Right renal pelvis (tissue), 4 donors: ENCODE results near the gene RPP25. TPM values are rescaled to one million over a fixed set of nuclear protein-coding genes. Genes with fewer than 3 reads are reported as not detected.
"Not testable (repeated sequence)": the region's sequence is repeated elsewhere in the genome, so short reads cannot be mapped to it uniquely, and the experiment has no call there.

ENCODE experiments used
- DNase-seq, 4 donors: peaks; one replicate each; pipeline ENCODE4 v3.0.0-alpha.2; 2013; ENCODE audit warnings: low read depth in 4 of 4, low spot score in 3 of 4, missing footprints in 1 of 4
- polyA plus RNA-seq, 4 donors: library from polyadenylated mRNA; unstranded; fragments of 120-200 nt; gene quantifications; one replicate each; pipeline ENCODE4 v1.2.1, GENCODE V29; 2013; ENCODE audit not compliant: insufficient read length in 4 of 4

The RPP25 gene
- polyA plus RNA-seq, 4 donors = 2.5 to 3.0 (median 2.7) TPM

DNA sequence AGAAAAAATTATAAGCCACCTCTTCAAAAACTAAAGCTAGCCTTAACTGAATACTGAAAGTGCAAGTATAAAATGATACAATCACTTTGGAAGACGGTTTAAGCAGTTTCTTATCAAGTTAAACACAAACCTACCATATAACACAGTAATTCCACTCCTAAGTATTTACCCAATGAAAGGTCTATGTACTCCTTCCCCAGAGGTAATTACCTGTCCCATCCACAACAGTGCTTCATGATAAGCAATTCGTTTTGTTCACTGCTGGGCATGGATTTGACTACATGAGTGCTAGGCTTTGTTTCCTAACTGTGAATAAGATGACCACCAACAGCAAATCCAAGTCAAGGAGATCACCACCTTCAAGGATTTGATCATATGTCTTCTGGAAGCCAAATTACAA is 23.0 kb downstream of the RPP25 start:
- DNase-seq = no peak

DNA sequence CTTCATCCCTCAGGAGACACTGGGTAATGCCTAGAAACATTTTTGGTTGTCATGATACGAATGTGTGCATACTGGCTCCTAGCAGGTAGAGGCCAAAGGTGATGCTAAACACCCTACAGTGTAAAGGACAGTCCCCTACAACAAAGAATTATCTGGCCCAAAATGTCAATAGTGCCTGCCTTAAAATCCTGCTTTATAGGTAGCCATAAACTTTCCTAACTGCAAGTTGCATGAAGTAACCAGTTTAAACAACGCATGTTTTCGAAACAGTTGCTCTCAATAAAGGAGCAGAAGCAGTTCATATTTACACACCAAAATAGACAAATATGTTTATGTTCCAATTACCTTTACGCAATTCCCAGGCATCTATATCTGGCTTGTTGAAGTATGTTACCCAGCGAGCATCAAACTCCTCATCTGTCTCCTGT is 27.8 kb downstream of the RPP25 start:
- DNase-seq = no peak

DNA sequence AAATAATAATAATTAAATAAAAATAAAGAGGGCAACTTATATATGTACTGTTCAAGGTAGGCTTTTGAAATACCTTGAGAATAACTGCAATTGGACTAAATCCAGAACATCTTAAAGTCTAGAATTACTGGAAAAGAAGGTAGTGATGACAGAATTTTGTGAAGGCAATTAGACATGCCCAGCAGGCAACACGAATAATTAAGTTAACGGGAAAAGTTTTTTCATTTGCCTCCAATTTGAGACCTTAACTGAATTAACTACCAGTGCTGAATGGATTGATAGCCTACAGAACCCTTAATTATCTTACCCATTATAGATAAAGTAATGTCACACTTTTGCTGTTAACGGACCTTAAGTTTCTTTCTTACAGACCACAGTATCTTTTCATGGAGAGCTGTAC is 32.0 kb downstream of the RPP25 start:
- no peak for DNase-seq

DNA sequence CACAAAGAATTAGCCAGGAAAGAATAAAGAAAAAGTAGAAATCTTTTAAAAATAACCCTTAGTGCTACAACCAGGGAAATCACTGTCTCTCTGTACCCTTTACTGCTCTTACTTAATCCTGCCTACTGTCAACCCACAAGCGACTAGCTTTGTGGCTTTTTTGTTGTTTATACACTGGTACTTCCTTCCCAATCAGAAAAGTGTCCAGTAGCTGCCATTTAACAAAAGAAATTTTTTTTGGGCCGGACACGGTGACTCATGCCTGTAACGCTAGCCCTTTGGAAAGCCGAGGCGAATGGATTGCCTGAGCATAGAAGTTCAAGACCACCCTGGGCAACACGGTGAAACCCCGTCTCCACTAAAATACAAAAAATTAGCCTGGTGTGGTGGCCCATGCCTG is 36.1 kb downstream of the RPP25 start:
- no peak for DNase-seq

DNA sequence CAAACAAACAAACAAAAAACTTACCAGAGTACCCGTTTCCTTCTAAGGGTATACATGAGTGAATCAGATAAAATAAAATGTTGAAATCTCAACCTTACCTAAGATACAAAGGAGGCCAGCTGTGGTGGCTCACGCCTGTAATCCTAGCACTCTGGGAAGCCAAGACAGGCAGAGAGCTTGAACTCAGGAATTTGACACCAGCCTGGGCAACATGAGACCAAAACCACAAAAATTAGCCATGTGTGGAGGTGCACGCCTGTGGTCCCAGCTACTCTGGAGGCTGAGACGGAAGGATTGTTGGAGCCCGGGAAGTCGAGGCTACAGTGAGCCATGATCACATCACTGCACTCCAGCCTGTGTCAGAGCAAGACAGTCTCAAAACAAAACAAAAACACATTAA is 38.9 kb downstream of the RPP25 start:
- no peak for DNase-seq

DNA sequence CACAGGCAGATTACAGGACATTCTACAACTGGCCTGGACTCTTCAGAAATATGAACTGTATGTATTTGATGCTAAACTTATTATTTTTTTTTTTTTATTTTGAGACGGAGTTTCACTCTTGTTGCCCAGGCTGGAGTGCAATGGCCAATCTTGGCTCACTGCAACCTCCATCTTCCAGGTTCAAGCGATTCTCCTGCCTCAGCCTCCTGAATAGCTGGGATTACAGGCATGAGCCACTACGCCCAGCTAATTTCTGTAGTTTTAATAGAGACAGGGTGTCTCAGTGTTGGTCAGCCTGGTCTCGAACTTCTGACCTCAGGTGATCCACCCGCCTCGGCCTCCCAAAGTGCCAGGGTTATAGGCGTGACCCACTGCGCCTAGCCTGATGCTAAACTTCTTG is 42.8 kb downstream of the RPP25 start:
- DNase-seq = not testable (repeated sequence)

DNA sequence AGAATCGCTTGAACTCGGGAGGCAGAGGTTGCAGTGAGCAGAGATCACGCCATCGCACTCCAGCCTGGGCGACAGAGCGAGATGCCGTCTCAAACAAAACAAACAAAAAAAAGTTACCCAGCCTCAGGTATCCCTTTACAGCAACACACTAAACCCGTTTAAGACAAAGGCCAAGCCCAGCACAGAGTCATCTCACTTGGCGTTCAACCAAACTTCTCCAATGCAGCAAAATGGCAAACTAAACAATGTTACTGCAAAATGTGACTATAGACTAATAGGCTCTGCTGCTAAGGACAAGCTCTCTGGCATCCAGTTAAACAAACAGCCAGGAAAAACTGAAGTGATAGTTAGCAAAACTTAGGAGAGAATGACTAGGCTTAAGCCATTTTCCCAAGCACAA is 43.5 kb downstream of the RPP25 start:
- DNase-seq = no peak

DNA sequence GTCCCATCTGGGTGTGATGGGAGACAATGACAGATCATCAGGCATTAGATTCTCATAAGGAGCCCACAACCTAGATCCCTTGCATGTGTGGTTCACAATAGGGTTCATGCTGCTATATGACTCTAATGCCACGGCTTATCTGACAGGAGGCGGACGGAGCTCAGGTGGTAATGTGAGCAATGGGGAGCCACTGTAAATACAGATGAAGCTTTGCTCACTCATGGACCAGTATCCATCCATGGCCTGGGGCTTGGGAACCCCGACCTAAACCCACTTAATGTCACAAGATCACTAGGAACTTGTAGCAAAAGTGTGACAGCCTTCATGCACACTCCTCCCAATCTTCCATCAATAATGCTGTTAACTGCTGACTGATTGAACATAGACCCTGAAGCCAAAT is 47.9 kb downstream of the RPP25 start:
- DNase-seq = no peak

DNA sequence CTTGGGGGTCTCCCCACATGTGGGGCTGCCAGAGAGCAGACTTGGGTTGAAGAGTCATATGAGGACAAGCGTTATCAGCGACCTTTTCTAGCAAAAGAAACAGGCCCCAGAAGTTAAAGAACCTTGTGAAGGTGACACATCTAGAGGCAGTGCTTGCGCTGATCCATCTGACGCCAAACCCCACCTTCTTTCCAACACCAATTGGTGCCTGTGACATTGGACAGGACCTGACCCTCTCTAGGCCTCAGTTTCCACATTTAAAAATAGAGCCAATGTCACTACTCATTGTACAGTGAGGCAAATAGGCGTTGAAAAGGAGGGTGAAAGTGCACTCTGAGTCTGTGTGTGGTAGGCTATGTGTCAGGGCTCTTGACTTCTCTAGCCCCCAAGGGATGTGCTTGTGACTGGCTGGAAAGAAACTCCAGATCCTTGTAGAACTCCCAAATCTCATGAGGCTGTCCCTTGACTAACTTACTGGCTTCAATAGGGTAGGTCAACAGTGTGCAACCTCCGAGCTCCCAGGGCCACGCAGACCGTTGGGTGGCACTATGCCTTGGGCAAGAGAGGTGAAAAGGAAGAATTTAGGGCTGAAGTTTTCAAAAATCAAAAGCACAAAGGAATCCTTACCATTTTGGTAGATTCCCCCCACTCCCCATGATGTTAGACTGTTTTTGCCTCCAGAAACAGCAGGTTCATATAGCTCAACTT is 49.3 kb downstream of the RPP25 start:
- peak in 2 of 4 donors; percentile 5 to 8 for DNase-seq

DNA sequence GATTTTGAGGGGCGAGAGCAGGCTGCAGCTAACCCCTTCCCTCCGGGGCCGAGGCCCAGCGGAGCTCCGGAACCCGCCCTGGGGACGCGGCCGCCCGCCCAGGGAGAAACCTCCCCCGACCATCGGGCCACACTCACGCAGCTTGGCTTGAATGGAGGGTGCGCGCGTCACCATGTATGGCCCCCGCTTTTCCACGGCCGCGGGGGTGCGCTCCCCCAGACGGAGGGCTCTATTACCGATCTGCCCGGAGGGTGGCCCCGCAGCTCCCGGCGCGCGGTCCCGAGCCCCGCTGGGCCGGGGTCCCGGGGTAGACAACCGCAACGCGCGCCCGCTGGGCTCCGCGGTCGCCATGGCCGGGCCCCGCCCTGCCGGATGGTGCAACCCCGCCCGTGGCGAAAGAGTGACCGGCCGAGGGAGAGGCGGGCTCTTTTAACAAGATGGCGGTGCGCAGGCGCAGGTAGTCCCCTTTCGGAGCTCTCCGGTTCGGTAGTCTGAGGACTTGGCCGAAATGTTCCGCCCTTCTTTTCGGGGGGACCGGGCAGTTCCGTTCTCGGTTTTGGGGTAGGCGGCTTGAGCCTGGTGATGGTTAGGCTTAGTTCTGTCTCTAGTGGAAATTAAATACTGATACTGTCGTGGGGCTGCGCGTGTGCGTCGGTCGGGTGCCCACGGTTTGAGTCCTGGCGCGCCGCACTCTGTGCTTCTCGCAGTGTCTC is 50.0 kb downstream of the RPP25 start, which contains the start of gene FAM219B:
TSS of gene FAM219B (minus strand) at position 402 of the 713 bp plus-strand sequence. CDS start at position 351, 51 bp downstream.
- peak; percentile 77 to 85 (median 78) for DNase-seq

DNA sequence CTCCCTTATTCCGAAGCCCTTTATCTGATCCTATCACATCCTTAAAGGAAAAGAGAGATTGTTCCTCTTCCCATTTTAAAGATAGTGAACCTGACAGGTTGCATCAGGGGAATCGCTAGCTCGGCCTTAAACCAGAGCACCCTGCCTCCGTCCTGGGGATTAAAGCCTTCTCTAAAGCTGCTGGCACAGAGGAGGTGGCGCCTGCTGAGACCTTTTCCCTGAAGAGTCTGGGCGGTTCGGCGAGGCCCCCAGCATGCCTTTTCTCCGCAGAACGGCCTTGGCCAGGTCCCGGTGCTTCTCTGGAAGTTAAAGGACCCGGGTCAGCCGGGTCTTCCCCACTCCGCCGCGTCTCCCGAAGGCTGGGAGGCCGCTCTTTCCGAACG is 50.5 kb downstream of the RPP25 start:
- DNase-seq = peak in 1 of 4 donors; percentile 8

Other genes starting within 250 kb of the RPP25 start
- gene CYP1A1, start 231.2 kb downstream of the RPP25 start, polyA plus RNA-seq = under 1 TPM in 2 of 4 donors, not detected in 2; 0.03 to 0.11 TPM
- gene CYP1A2, start 207.9 kb downstream of the RPP25 start, polyA plus RNA-seq = under 1 TPM in 3 of 4 donors, not detected in 1; 0.08 to 0.24 (median 0.19) TPM
- 10 to 100 TPM; 39.4 to 48.3 (median 42.7) TPM for gene CSK, start 174.7 kb downstream of the RPP25 start, polyA plus RNA-seq
- under 1 TPM in 1 of 4 donors, not detected in 3; 0.10 TPM for gene LMAN1L, start 143.9 kb downstream of the RPP25 start, polyA plus RNA-seq
- gene CPLX3, start 130.1 kb downstream of the RPP25 start, polyA plus RNA-seq = under 1 TPM in 2 of 4 donors, not detected in 2; 0.03 to 0.13 TPM
- gene ULK3, start 113.6 kb downstream of the RPP25 start, polyA plus RNA-seq = 10 to 100 TPM; 33.0 to 36.6 (median 33.3) TPM
- 10 to 100 TPM; 76.5 to 84.0 (median 80.3) TPM for gene SCAMP2, start 83.4 kb downstream of the RPP25 start, polyA plus RNA-seq
- gene MPI, start 66.7 kb downstream of the RPP25 start, polyA plus RNA-seq = 10 to 100 TPM; 50.2 to 70.2 (median 58.8) TPM
- gene FAM219B, start 49.9 kb downstream of the RPP25 start, polyA plus RNA-seq = 10 to 100 TPM; 52.5 to 59.1 (median 56.5) TPM
- gene COX5A, start 18.7 kb downstream of the RPP25 start, polyA plus RNA-seq = 100 to 1,000 TPM; 214 to 224 (median 219) TPM
- gene SCAMP5, start 38.8 kb upstream of the RPP25 start, polyA plus RNA-seq = 10 to 100 TPM; 18.8 to 28.3 (median 22.6) TPM
- gene PPCDC, start 66.8 kb upstream of the RPP25 start, polyA plus RNA-seq = 10 to 100 TPM; 10.4 to 13.8 (median 13.0) TPM
- gene C15orf39, start 245.1 kb upstream of the RPP25 start, polyA plus RNA-seq = 10 to 100 TPM in 2 of 4 donors, 1 to 10 TPM in 2; 8.8 to 12.1 (median 9.6) TPM